HS-27A (cell line): ENCODE measurements around the gene BPIFB6.

Experiments
- DNase-seq: peaks from one replicate; pipeline ENCODE4 v3.0.0-alpha.2; 2012; ENCODE audit warnings: low read depth, missing footprints

BPIFB6 gene

GRCh38 chr20:33016581-33017109 lies 14.8 kb upstream of the BPIFB6 start:
- no peak for DNase-seq

GRCh38 chr20:33017542-33017941 lies 13.9 kb upstream of the BPIFB6 start:
- no peak for DNase-seq

- DNase-seq, result no peak
Observed at GRCh38 chr20:33018169-33018931, 13.1 kb upstream of the BPIFB6 start.

GRCh38 chr20:33019465-33020277 lies 11.8 kb upstream of the BPIFB6 start:
- DNase-seq, result no peak

GRCh38 chr20:33020278-33021161 lies 10.9 kb upstream of the BPIFB6 start:
- DNase-seq, result no peak

- DNase-seq, result no peak
Observed at GRCh38 chr20:33021879-33022278, 9.6 kb upstream of the BPIFB6 start.

GRCh38 chr20:33022289-33022688 lies 9.2 kb upstream of the BPIFB6 start:
- no peak for DNase-seq

GRCh38 chr20:33022694-33023438 lies 8.6 kb upstream of the BPIFB6 start:
- DNase-seq, result no peak

- no peak for DNase-seq
Observed at GRCh38 chr20:33023439-33024242, 7.8 kb upstream of the BPIFB6 start.

- no peak for DNase-seq
Observed at GRCh38 chr20:33024243-33024560, 7.2 kb upstream of the BPIFB6 start.

GRCh38 chr20:33024609-33025317 lies 6.7 kb upstream of the BPIFB6 start:
- no peak for DNase-seq

- DNase-seq, result no peak
Observed at GRCh38 chr20:33025318-33025876, 6.1 kb upstream of the BPIFB6 start.

- DNase-seq, result no peak
Observed at GRCh38 chr20:33026072-33026778, 5.2 kb upstream of the BPIFB6 start.

GRCh38 chr20:33026779-33027759 lies 4.4 kb upstream of the BPIFB6 start:
- DNase-seq, result no peak

- no peak for DNase-seq
Observed at GRCh38 chr20:33027769-33028751, 3.4 kb upstream of the BPIFB6 start.

- DNase-seq, result no peak
Observed at GRCh38 chr20:33028875-33029274, 2.6 kb upstream of the BPIFB6 start.

GRCh38 chr20:33030076-33030475 lies 1.4 kb upstream of the BPIFB6 start:
- DNase-seq, result no peak
